IMR-90 (cell line): ENCODE data around the gene WDR74.

Experiments used
- POLR2A ChIP-seq: IDR thresholded peaks from 2 replicates; pipeline ENCODE4 v1.6.1; 2012; ENCODE audit warnings: mild to moderate bottlenecking, low read depth, low read length
- TF ChIP-seq, protein P1 (sequence below): conservative IDR thresholded peaks from 2 replicates; pipeline ENCODE4 v1.5.1; 2012; ENCODE audit warnings: mild to moderate bottlenecking, low read depth, low read length, improper control_type of control experiment

DNA sequence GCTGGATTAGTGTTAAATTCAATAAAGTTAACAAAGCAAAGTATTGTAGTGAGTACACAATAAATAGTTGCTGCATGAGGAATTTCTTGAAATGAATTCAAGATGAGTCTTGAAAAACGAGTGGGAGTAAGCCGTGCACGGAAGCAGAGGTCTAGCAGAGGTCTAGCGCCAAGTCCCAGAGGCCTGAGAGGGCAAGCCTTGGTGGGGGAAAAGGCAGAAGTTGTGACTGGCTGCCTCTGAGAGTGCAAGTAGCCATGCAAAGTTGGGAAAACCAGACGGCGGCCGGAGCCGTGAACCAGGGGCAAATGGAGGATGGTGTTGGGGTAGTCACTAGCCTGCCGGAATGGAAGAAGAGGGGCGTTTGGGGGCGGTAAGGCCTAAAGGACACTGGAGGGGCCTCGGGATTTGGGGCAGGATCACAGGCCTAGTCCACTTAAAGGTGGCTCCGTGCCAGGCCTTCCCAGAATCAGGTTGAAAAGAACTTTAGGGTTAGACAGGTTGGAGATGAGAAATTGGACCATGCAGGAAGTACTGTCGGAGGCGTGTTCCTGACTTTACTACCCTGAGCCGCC, 40.9 kb upstream of the WDR74 start:
- no peak for TF ChIP-seq POLR2A
- TF ChIP-seq, protein P1, sequence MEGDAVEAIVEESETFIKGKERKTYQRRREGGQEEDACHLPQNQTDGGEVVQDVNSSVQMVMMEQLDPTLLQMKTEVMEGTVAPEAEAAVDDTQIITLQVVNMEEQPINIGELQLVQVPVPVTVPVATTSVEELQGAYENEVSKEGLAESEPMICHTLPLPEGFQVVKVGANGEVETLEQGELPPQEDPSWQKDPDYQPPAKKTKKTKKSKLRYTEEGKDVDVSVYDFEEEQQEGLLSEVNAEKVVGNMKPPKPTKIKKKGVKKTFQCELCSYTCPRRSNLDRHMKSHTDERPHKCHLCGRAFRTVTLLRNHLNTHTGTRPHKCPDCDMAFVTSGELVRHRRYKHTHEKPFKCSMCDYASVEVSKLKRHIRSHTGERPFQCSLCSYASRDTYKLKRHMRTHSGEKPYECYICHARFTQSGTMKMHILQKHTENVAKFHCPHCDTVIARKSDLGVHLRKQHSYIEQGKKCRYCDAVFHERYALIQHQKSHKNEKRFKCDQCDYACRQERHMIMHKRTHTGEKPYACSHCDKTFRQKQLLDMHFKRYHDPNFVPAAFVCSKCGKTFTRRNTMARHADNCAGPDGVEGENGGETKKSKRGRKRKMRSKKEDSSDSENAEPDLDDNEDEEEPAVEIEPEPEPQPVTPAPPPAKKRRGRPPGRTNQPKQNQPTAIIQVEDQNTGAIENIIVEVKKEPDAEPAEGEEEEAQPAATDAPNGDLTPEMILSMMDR: no peak
